Activated T-helper 1 cell treated with Interleukin-2 at 50 U/mL for 16 hours (primary cell): Measurements from ENCODE around the gene ABCA6.
"Not testable (repeated sequence)": the region's sequence is repeated elsewhere in the genome, so short reads cannot be mapped to it uniquely, and the experiment has no call there.

Source experiments
- DNase-seq: peaks from one replicate; pipeline ENCODE4 v3.0.0-alpha.2; 2020; ENCODE audit warnings: low read depth

Gene ABCA6

DNA sequence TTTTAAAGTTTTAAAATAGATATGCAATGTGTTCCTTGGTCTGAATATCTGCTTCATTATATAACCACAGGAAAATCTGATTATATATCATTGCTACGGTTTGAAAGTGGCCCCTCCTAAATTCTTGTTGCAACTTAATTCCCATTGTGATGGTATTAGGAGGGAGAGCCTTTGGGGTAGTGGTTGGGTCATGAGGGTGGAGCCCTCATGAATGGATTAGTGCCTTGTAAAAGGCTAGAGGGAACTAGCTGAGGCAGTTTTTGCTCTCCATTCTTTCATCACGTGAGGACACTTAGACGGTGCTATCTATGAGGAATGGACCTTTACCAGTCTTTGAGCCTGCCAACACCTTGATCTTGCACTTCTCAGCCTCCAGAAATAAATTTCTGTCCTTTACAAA lies 7.6 kb downstream of the ABCA6 start:
- no peak for DNase-seq

DNA sequence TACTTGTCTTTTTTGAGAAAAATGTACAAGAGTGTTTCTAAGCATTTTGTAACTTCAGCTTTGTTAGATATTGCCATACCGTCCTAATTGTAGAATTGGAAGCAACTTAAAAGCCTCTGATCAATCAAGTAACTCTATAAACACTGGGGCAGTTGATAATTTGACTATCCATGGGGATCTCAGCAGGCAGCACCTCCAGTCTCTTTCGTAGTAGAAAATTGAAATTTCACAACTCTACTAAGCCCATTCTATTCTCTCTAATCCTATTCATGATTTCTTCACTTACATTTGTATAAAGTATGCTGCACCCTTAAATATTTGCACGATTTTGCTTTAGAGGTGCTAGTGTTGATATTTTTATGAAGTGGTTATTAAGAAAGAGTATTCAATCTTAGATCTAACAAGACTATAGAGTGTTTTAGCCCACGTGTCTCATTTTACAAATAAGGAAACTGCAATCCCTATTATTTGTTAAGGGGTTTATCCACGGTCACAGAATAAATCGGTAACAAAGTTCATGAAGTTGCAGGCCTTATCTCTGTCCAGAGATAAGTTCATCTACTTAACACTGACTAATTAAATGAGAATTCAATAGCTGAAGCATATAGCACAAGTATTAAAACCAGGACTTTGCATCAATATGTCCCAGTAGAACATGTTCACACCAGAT lies 10.9 kb downstream of the ABCA6 start:
- no peak for DNase-seq

DNA sequence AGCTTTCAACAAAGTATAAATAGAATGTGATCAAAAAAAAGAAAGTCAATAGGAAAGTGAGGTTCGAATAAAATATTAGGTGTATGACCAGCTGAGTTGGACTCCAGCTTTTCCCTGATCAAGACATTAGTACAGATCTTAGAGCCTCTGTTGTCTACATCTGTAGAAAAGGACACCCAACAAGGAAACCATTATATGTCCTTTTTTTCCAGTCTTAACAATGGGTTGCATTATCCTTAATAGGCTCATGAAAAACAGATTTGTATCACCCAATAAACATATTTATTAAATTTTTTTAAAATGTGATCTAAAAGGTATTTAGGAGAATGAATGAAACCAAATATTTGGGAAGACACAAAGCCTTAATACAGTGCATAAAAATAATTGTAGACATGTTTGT lies 18.1 kb downstream of the ABCA6 start:
- DNase-seq, result no peak

DNA sequence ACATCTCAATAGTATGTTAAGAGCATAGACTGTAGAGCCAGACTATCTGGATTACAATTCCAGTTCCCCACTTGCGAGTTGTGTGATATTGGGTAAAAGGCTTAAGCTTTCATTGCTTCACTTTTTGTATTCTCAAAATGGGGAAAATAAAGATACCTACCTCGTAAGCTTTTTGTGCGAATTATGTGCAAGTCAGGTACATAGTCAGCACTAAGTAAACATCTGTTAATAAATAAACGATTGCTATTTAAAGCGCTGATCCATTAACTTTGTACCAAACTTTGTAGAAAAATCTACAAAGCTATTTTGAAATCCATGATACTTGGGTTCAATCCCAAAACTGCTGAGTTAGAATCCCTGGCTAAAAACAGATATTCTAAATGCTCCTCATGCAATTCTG lies 19.6 kb downstream of the ABCA6 start:
- no peak for DNase-seq

DNA sequence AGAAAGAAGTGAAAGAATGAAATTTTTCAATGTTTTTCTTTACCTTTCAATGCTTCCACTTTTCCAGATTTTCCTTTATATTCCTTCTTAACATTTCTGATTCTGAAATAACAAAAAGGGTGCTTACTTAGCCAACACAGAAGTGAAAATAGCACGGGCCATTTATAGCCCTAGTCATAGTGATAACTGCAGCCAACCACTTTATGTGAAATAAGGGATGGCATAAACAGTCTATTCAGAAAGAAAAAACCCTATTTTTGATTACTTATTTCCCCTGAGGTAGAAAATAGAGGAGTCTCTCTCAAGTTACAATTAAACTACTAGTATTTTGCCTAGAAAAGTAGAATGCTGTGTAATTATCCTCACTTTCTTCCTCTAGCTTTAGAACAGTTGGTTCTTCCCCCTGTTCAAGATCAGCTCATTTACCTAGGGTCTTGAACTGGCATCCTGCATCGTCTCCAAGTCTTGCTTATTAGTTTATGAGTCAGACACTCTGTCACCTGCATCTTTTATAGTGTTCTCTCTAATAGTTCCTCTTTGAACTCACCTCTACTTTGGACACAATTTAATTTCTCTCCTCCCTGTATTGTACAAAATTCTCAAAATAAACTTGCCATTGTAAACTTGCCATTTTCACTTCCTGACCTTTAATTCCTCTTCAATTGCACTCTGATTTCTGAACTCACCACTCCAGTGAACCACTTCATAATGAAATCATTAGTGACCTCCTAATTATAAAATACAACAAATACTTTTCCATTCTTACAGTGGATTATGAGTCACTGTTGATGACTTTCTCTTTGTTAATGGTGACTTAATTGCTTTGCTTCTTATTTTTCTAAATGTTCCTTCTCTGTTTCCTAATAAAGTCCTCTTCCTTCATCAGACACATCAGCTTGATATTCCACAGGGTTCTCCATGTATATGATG lies 23.6 kb downstream of the ABCA6 start:
- no peak for DNase-seq

DNA sequence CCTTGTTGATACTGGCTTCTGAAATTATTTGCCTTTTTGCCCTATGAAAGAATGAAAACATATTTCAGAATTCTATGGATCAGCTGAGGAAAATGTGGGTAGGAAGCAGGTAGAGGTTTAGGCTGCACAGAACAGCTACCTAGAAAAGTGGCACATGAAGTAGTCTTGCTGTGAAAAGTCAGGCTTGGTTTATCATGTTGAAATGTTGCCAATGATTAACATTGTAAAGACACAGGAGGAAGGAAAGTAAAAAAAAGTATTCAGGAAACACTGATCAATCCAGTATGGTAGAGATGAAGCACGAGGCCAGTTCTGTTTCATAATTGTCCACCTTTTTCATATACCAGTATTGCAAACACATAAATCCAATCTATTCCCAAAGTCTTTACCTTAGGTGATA lies 29.9 kb downstream of the ABCA6 start:
- no peak for DNase-seq

DNA sequence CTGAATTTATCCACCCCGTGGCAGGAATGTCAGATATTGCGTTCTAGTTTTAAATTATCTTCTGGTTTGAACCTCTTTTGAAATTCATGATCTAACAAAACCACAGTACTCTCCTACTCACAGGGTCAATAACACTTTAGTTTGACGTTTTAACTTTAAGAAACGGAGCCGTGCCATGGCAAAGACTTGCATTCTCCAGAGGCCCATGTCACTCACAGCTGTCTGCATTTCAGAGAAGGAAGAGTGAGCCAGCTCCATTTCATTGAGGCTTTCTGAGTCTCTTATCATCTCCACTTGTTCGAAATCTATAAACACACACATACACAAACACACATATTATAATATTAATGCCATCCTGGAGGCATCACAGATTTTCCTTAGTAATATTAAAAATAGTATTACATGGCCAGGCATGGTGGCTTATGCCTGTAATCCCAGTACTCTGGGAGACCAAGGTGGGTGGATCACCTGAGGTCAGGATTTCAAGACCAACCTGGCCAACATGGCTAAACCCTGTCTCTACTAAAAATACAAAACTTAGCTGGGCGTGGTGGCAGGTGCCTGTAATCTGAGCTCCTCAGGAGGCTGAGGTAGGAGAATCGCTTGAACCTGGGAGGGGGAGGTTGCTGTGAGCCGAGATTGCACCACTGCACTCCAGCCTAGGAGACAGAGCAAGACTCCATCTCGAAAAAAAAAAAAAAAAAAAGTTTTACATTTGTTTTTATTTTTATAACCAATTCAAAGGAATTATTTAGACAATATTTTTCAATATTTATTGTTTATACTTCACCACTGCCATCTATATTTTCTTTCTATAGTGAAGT lies 35.6 kb downstream of the ABCA6 start:
- DNase-seq, result no peak

DNA sequence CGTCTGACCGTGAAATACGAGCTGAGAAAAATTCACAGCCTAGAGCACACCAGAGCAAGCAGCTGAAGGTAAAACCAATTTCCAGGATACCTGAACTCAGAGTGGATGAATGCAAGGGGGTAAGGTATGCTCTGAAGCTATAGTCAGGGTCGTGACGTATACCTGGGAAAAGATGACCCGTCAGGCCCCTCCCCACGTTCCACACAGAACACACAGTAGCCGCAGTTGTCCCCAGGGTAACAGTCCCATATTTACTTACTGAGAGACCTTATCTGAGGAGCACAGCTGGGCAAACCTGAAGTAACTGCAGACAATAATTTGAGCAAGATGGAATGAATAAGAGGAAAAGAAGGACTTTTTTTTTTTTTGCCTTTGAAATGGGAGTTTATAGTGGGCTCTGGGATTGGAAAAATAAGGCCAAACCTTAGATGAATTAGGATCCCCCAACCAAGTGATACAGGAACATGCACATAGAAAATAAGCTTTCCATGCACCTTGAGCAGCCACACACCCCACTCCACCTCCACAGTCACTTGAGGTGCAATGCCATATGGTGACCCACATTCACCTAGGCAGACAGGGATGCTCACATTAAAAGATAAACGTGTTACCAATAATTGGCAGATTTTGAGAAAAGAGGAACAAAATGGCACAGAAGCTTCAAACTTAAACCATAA lies 38.0 kb downstream of the ABCA6 start:
- DNase-seq, result no peak

DNA sequence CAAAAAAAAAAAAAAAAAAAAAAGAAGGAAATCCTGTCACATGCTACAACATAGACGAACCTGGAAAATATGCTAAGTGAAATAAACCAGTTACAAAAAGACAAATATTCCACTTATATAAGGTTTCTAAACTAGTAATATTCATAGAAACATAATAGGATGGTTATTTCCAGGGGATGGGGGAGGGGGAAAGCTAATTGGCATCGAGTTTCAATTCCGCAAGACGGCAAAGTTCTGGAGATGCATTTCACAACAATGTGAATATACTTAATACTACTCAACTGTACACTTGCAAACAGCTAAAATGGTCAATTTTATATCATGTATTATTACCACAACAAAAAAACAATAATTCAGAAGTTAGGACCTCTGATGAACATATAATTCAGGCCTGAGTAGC lies 43.1 kb downstream of the ABCA6 start:
- no peak for DNase-seq

DNA sequence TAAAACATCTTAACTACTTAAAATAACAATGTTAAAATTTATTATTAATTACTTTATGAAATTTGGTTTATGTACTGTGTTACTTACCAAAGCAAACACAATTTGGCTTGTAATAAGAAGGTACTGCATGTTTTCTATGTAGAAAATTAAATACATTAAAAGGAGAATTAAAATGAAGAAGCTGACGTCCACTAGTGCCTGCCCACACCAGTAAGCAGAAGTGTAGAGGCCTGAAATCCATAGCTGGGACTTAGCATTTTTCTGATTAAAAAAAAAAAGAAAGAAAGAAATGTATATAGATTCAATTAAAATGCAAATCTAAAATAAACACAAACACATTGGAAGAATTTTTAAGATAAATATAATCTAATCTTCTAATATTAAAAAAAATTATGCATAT lies 45.2 kb downstream of the ABCA6 start:
- no peak for DNase-seq

DNA sequence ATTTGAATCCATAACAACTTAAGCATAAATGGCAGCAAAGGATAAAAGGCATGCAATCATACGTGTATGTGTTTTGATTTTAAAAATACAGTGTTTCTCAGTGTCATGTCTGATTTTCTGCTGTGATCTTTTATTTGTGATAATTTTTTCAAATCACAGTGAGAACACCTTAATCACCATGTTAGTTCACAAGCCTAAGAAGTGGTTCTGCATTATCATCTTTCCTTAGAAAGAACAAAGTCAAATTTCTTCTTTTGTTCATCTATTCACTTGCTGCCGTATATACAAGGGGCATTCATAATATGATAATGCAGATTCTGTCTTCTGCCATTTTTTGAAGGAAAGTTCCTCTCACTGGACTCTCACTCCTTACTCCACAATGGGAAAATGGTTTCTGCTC lies 47.7 kb downstream of the ABCA6 start:
- no peak for DNase-seq

DNA sequence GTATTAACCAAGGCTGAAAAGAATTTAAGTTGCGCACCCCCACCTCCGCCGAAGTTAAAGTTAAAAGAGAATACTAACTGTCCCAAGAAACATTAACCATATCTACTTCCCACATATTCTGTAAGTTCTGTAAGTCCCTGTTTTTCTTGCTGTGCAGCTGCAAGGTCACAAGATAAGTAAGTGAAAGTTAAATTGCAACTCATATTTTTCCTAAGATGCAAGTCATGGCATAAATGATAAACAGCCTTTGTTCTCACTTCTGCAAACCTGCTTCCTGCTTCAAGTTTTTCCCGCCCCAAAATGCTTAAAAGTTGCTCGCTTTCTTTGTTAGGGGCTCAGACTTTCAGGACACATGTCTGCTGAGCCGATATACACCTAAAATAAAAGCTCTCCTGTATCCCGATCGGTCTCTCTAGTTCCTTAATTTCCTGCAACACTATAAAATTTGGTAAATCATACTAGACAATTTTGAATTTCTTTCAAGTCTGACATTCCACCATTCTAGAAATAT lies 48.4 kb downstream of the ABCA6 start:
- DNase-seq, result no peak

DNA sequence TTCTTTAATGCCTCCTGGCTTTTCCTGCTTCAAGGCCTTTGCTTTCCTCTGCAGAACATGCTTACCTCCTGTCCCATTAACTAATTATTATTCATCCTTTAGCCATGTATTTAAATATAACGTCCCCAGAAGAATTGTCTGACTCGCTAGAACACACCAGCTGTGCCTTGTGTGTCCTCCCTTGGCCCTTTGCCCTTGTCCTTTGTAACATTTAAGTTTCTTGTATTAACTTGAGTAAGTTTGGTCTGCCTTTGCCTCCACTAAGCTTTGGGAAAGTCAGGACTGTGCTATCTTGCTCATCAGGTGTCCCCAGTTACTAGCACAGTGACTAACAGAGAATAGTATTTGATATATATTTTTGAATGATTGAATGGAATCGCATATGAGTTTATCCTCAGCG lies 51.3 kb downstream of the ABCA6 start:
- no peak for DNase-seq

DNA sequence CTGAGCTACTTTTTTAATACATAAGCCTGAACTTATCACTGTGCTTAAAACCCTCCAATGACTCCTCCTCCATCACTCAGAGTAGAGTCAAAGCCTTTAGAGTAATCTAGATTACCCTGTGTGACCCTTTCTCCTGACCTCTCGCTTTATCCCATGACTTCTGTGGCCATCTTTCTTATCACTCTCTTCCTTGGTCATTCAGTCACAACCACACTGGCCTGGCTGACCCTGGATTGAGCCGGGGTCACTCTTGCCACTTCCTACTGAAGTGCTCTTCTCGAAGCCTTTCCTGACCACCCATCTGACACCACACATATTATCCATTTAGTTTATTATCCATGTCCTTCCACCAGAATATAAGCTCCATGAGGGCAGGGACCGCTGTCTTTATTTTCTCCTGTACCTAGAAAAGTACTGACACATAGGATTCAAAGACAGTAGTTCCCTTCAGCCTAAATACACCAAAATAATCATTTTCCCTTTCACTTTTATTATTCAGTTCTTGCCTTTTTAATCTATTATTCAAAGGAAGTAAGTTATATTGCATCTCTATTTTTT lies 53.0 kb downstream of the ABCA6 start:
- no peak for DNase-seq

DNA sequence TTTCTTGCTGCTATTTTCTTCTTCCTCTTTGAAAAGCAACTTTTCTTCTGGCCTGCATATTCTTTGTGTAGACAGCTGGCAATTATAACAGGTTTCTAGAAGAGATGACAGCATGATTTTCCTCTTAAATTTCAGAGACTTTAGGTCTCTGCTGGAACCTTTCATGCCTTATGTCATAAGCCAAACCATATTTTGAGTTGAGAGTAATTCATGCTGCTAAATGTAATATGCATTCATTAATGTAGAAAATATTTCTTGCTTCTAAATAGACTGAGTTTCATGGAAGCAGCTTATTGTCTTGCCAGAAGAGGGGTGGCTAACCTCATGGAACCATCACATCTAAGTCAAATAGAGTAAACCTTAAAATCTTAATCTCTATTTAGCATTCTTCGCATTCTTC lies 55.1 kb downstream of the ABCA6 start:
- DNase-seq, result no peak

DNA sequence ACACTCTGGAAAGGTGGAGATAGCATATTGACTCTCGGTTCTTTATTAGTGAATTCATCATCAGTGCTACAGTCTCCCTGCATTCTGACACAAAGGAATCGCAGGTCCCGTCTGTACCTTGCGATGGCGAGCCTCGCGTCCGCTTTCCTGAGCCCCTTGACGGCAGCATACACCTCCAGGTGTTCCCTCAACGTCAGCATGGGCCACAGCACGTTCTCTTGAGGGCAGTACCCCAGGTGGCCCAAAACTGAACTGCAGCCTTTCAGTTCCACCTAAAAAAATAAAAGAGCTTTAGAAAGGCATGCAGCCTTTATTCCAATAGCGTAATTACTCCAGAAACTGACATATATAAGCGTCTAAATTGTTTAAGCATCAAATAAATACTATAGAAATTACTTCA lies 56.8 kb downstream of the ABCA6 start:
- no peak for DNase-seq

DNA sequence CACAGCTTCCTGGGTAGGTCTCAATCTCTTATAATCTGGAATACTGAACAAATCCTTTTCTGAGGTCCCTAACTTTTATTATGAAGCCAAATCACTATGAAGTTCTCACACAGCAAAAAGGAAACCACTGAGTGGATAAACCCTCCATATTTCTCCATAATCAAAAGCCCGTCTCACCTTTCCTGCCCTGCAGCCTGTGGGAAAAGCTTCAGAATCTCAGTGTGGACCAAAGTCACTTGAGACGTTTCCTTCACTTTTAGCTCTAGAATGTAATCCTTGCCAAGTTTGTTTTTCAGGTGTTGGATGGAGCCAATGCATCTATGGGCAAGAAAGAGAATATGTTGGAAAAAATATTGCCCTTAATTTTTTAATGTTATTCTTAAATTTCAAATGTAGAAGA lies 59.0 kb downstream of the ABCA6 start:
- DNase-seq, result no peak

DNA sequence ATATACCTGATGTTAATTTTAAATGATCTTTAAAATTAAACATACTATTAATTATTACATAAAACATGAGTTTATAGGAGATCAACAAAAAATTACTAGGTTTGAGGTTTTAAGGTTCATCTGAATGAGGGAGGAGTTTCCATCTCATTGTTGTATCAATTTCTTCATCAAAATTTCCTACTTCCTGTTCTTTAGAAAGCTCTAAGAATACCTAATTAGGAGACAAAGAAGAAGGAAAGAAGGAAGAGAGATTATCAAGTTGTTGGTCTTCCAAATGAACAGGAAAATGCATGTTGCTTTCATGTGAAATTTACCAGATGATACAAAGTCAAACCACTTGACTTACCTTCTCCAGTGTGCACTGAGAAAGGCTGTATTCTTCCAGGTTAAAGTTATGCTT lies 62.8 kb downstream of the ABCA6 start:
- no peak for DNase-seq

DNA sequence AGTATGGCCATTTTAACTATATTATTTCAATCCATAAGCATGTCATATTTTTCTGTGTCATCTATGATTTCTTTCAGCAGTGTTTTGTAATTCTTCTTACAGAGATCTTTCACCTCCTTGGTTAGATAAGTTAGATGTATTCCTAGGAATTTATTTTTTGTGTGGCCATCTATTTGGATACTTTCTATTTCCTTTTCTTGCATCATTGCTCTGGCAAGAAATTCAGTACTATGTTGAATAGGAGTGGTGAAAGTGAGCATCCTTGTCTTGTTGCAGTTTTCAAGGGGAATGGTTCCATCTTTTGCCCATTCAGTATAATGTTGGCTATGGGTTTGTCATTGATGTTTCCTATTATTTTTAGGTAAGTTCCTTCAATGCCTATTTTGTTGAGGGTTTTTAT lies 65.9 kb downstream of the ABCA6 start:
- DNase-seq, result no peak

DNA sequence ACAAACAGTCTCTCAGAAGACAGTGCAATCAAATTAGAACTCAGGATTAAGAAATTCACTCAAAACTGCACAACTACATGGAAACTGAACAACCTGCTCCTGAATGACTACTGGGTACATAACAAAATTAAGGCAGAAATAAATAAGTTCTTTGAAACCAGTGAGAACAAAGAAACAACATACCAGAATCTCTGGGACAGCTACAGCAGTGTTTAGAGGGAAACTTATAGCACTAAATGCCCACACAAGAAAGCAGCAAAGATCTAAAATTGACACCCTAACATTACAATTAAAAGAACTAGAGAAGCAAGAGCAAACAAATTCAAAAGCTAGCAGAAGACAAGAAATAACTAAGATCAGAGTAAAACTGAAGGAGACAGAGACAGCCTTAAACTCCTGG lies 68.3 kb downstream of the ABCA6 start:
- DNase-seq, result not testable (repeated sequence)

DNA sequence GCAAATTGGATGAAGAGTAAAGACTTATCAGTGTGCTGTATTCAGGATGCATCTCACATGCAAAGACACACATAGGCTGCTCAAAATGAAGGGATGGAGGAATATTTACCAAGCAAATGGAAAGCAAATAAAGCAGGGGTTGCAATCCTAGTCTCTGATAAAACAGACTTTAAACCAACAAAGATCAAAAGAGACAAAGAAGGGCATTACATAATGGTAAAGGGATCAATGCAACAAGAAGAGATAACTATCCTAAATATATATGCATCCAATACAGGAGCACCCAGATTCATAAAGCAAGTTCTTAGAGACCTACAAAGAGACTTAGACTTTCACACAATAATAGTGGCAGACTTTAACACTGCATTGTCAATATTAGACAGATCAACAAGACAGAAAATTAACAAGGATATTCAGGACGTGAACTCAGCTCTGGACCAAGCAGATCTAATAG lies 68.9 kb downstream of the ABCA6 start:
- not testable (repeated sequence) for DNase-seq

DNA sequence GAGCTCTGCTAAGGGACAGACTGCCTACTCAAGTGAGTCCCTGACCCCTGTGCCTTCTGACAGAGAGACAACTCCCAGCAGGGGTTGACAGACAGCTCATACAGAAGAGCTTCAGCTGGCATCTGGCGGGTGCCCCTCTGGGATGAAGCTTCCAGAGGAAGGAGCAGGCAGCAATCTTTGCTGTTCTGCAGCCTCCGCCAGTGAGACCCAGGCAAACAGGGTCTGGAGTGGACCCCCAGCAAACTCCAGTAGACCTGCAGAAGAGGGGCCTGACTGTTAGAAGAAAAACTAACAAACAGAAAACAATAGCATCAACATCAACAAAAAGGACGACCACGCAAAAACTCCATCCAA lies 70.5 kb downstream of the ABCA6 start:
- DNase-seq, result not testable (repeated sequence)
